ENCODE results near the gene LDLRAD4.

DNA sequence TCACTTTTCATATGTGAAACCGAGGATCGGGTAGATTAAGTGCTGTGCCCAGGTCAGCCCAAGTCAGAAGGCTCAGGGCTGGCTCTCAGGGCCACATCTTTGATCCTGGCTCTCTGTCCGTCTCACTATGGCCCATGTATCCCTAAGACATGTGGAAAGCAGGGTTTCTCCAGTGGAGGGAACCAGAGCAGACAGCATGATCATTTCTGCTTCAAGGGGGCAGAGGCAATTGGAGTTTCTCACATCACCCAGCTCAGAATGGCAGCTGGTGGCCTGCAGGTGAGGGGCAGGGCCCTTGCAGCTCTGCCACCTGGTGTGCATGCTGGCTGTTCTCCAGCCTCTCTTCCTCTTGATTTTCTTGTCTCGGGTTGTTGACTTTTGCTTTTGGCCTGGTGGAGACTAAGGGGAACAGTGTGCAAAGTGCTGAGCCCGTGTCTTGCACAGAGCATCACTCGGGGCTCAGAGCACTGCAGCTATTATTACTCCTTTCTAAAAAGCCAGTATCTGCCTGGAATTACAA is 27.0 kb downstream of the LDLRAD4 start:
- TF ChIP-seq YY1 (IDR thresholded peaks at IDR 0.05; ENCODE audit: low read depth), result no peak
- no peak for TF ChIP-seq CREB1 (IDR thresholded peaks at IDR 0.05; ENCODE audit: low read depth)
- TF ChIP-seq REST (IDR thresholded peaks at IDR 0.05; ENCODE audit: low read depth), result no peak
- no peak for TF ChIP-seq RAD21 (IDR thresholded peaks at IDR 0.05; ENCODE audit: low read depth)
